Type B pancreatic cell (in vitro differentiated cells): ENCODE data around the gene OR13J1. TPM values are rescaled to one million over a fixed set of nuclear protein-coding genes. Genes with fewer than 3 reads are reported as not detected.

Source experiments
- DNase-seq: peaks from one replicate; pipeline ENCODE4 v3.0.0; 2021; ENCODE audit warnings: mixed read lengths; ENCODE audit not compliant: unreplicated experiment; ENCODE audit errors: extremely low spot score
- H3K27ac Mint-ChIP-seq: 2 replicates; pipeline ENCODE4 v1.8.0; 2021; ENCODE audit warnings: mild to moderate bottlenecking, mixed read lengths
- H3K27me3 Mint-ChIP-seq: 2 replicates; pipeline ENCODE4 v1.8.0; 2021; ENCODE audit warnings: mixed read lengths
- H3K36me3 Mint-ChIP-seq: 2 replicates; pipeline ENCODE4 v1.8.0; 2021; ENCODE audit warnings: mixed read lengths
- H3K4me1 Mint-ChIP-seq: one replicate; pipeline ENCODE4 v1.8.0; 2021; ENCODE audit warnings: mixed read lengths; ENCODE audit not compliant: unreplicated experiment
- H3K4me3 Mint-ChIP-seq: 2 replicates; pipeline ENCODE4 v1.8.0; 2021; ENCODE audit warnings: mild to moderate bottlenecking, mixed read lengths
- H3K9me3 Mint-ChIP-seq: 2 replicates; pipeline ENCODE4 v1.8.0; 2021; ENCODE audit warnings: mixed read lengths
- CTCF ChIP-seq: fragments of 200-600 bp; sonication (generic); conservative IDR thresholded peaks from 2 replicates; pipeline ENCODE4 v1.5.0; 2021; ENCODE audit warnings: antibody characterized with exemption, mild to moderate bottlenecking
- total RNA-seq: library from RNA; stranded (reverse); gene quantifications from 2 replicates; pipeline ENCODE4 v1.2.1, GENCODE V29; 2021; ENCODE audit warnings: low replicate concordance

OR13J1 gene
- total RNA-seq, 1 donor from 2014 or later, result not detected

- Mint-ChIP-seq H3K27me3 (peaks cover 16% of the 10 kb centered on the region), H3K9me3 (no peaks in the 10 kb centered on the region), H3K4me3 (no peak overlapping the region), H3K27ac (no peak overlapping the region), H3K4me1 (no peaks in the 10 kb centered on the region), H3K36me3 (no peaks in the 10 kb centered on the region)
- TF ChIP-seq CTCF, result no peak
- no peak for DNase-seq
These were observed 14.0 kb downstream of the OR13J1 start for GRCh38 chr9:35856206-35856605.

GRCh38 chr9:35854091-35854762 lies 16.0 kb downstream of the OR13J1 start:
- peaks cover 4% of the 10 kb centered on the region for H3K27me3 Mint-ChIP-seq
- no peak overlapping the region for H3K4me3 Mint-ChIP-seq
- no peak overlapping the region for H3K27ac Mint-ChIP-seq
- no peaks in the 10 kb centered on the region for H3K4me1 Mint-ChIP-seq
- no peak for TF ChIP-seq CTCF
- no peaks in the 10 kb centered on the region for H3K9me3 Mint-ChIP-seq
- no peaks in the 10 kb centered on the region for H3K36me3 Mint-ChIP-seq
- DNase-seq, result peak; percentile 43

GRCh38 chr9:35852876-35853865 lies 17.0 kb downstream of the OR13J1 start:
- no peak overlapping the region for H3K27ac Mint-ChIP-seq
- no peaks in the 10 kb centered on the region for H3K4me1 Mint-ChIP-seq
- TF ChIP-seq CTCF, result no peak
- peak; percentile 66 for DNase-seq
- no peaks in the 10 kb centered on the region for H3K27me3 Mint-ChIP-seq
- peaks cover 3% of the 10 kb centered on the region for H3K36me3 Mint-ChIP-seq
- H3K4me3 Mint-ChIP-seq, result no peak overlapping the region
- no peaks in the 10 kb centered on the region for H3K9me3 Mint-ChIP-seq

- H3K4me3 Mint-ChIP-seq, result no peak overlapping the region
- H3K36me3 Mint-ChIP-seq, result peaks cover 3% of the 10 kb centered on the region
- H3K27me3 Mint-ChIP-seq, result no peaks in the 10 kb centered on the region
- no peaks in the 10 kb centered on the region for H3K9me3 Mint-ChIP-seq
- DNase-seq, result no peak
- no peaks in the 10 kb centered on the region for H3K4me1 Mint-ChIP-seq
- TF ChIP-seq CTCF, result no peak
- H3K27ac Mint-ChIP-seq, result no peak overlapping the region
These were observed 17.9 kb downstream of the OR13J1 start for GRCh38 chr9:35852267-35852815.

- no peak for DNase-seq
- peaks cover 3% of the 10 kb centered on the region for H3K36me3 Mint-ChIP-seq
- no peak overlapping the region for H3K27ac Mint-ChIP-seq
- H3K9me3 Mint-ChIP-seq, result no peaks in the 10 kb centered on the region
- no peak for TF ChIP-seq CTCF
- H3K27me3 Mint-ChIP-seq, result no peaks in the 10 kb centered on the region
- H3K4me1 Mint-ChIP-seq, result peaks cover 11% of the 10 kb centered on the region
- no peak overlapping the region for H3K4me3 Mint-ChIP-seq
These were observed 22.2 kb downstream of the OR13J1 start for GRCh38 chr9:35847792-35848572.
